ENCODE measurements around the gene NOLC1.

Gene NOLC1

GRCh38 chr10:102122450-102122849 is 29.7 kb upstream of the NOLC1 start:
- no peak for DNase-seq

DNA sequence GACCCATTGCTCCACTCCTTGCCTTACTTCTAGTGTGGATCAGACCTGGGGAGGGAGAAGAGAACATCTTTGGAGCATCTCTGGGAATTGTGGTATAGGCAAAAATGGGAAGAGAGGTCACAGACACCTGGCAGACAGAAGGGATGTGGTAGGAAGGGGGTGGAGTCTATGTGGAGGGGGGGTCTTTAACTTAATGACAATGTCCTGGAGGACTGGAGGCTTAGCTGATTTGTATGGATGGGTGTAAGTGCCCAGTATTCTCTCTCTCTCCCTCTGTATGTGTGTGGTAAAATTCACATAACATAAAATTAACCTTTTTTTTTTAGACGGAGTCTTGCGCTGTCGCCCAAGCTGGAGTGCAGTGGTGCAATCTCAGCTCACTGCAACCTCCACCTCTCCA is 29.0 kb upstream of the NOLC1 start:
- no peak for DNase-seq

GRCh38 chr10:102131286-102132170 is 20.7 kb upstream of the NOLC1 start:
- DNase-seq, result no peak

GRCh38 chr10:102132193-102132562 is 20.0 kb upstream of the NOLC1 start:
- DNase-seq, result no peak

DNA sequence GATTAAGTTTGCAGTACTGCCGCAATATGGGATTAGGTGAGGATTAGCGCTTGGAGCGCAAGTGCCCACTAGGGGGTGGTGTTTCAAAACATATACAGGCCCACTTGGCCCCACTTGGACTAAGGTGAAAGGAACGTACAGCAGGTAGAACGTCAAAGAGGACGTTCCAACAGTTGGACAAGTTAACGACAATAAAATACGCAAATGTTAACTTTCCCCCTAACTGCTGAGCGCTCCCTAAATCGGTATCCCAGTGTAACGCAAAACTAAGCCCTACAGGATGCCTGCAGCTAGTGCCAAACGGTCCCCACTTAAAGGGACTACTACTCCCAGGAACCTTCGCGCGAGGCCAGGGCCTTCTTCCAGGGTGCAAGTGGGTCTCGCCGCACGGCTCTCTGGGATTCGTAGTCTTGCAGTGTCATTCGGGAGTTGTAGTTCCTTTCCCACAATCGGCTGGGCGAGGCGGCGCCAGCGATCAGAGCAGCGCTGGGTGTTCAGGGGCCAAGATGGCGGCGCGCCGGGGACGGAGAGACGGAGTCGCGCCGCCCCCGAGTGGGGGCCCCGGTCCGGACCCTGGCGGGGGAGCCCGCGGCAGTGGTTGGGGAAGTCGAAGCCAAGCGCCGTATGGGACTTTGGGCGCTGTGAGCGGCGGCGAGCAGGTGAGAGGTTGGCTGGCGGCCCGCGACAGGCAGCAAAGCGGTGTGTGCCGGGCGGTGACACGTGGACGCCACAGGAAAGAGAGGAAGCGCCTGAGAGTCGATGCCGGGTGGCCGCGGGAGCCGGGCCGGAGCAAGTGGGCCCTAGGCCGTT is 19.4 kb upstream of the NOLC1 start, which contains the start of gene PPRC1:
TSS of gene PPRC1 (plus strand) at position 478 of the 810 bp plus-strand sequence. CDS start at position 507, 29 bp downstream.
- DNase-seq, result peak; percentile 92 to 98

DNA sequence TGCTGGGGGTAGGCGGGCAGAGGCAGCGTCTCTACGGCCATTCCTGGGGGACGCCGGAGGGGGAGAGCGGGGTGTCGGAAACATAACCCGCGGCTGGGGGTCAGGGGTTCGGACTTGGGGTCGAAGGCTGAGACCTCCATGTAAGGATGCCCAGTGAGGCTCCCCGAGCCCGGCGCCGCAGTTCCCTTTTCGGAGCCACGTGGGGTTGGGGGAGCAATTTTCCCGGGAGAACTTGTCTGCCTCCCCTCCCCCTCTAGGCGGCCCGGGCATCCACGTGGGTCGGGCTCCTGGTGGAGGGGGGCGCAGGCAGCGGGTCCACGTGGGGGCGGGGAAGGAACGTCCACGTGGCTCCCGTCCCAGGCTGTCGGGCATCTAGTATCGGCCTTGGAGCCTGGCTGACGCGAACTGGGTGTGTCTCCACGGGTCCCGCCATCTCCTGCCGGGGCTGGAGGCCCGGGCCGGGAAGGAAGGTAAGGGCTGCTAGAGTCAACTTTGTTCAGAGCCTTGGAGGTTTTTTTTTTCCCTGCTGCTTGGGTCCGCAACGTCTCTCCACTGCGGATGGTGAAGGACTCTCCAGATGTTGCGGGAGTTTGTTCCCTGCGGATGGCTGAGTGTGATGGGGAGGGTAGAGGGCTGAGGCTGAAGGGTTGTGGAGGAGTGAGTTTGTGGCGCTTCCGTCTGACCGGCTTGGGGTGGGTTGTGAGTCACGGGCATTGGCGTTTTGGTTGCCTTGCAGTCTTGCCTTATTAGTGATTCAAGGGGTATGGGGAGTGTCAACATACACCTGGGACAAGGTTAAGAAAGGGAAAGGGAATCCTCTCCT is 18.6 kb upstream of the NOLC1 start:
- DNase-seq, result peak; percentile 70 to 73

DNA sequence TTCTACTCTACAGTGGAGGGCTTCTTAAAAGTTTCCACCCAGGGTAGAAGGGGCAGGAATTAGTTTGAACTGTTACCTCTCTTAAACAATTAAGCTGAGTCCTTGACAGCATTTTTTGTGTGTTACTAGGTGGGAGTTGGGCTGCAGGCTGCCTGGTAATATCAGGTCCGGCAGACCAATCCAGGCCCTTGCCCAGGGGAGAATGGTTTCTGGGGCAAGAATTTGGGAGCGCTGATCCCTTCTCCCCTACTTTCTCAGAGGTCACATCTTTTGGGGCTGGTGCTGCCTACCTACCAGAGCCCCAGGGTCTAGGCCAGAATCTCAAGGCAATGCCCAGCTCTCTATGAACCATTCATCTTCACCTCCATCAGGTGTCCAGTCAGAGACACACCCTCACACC is 17.8 kb upstream of the NOLC1 start:
- no peak for DNase-seq

- no peak for DNase-seq
These were observed 16.1 kb upstream of the NOLC1 start for GRCh38 chr10:102135956-102136526.

DNA sequence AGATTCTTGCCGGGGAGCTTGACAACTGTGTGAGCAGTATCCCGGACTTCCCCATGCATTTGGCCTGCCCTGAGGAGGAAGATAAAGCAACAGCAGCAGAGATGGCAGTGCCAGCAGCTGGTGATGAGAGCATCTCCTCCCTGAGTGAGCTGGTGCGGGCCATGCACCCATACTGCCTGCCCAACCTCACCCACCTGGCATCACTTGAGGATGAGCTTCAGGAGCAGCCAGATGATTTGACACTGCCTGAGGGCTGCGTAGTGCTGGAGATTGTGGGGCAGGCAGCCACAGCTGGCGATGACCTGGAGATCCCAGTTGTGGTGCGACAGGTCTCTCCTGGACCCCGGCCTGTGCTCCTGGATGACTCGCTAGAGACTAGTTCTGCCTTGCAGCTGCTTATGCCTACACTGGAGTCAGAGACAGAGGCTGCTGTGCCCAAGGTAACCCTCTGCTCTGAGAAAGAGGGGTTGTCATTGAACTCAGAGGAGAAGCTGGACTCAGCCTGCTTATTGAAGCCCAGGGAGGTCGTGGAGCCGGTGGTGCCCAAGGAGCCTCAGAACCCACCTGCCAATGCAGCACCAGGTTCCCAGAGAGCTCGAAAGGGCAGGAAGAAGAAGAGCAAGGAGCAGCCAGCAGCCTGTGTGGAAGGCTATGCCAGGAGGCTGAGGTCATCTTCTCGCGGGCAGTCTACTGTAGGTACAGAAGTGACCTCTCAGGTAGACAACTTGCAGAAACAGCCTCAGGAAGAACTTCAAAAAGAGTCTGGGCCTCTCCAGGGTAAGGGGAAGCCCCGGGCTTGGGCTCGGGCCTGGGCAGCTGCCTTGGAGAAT is 12.7 kb upstream of the NOLC1 start:
- DNase-seq, result no peak

DNA sequence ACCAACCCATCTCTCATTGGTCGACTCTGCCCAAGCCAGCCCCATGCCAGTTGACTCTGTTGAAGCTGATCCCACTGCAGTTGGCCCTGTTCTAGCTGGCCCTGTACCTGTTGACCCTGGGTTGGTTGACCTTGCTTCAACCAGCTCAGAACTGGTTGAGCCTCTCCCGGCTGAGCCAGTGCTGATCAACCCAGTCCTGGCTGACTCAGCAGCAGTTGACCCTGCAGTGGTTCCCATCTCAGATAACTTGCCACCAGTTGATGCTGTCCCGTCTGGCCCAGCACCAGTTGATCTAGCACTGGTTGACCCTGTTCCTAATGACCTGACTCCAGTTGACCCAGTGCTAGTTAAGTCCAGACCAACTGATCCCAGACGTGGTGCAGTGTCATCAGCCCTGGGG is 12.0 kb upstream of the NOLC1 start:
- DNase-seq, result no peak

GRCh38 chr10:102140913-102141540 is 11.2 kb upstream of the NOLC1 start:
- DNase-seq, result no peak

DNA sequence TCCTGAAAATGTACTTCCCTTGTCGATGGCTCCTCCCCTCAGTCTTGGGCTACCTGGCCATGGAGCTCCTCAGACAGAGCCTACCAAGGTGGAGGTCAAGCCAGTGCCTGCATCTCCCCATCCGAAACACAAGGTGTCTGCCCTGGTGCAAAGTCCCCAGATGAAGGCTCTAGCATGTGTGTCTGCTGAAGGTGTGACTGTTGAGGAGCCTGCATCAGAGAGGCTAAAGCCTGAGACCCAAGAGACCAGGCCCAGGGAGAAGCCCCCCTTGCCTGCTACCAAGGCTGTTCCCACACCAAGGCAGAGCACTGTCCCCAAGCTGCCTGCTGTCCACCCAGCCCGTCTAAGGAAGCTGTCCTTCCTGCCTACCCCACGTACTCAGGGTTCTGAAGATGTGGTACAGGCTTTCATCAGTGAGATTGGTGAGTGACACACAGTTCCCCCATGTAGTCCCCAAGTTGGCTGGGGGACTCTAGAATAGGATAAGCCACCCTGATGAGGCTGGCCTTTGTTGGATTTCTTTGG is 10.5 kb upstream of the NOLC1 start:
- no peak for DNase-seq

GRCh38 chr10:102146971-102147428 is 5.2 kb upstream of the NOLC1 start:
- no peak for DNase-seq

- no peak for DNase-seq
These were observed 4.6 kb upstream of the NOLC1 start for GRCh38 chr10:102147561-102147960.

GRCh38 chr10:102148275-102148674 is 3.9 kb upstream of the NOLC1 start:
- DNase-seq, result no peak

- DNase-seq, result no peak
These were observed 1.0 kb upstream of the NOLC1 start for GRCh38 chr10:102150970-102151773.

- peak; percentile 56 to 62 for DNase-seq
These were observed 329 bp downstream of the NOLC1 start for GRCh38 chr10:102152545-102152890.

- DNase-seq, result no peak
These were observed 968 bp downstream of the NOLC1 start for GRCh38 chr10:102153093-102153620.

DNA sequence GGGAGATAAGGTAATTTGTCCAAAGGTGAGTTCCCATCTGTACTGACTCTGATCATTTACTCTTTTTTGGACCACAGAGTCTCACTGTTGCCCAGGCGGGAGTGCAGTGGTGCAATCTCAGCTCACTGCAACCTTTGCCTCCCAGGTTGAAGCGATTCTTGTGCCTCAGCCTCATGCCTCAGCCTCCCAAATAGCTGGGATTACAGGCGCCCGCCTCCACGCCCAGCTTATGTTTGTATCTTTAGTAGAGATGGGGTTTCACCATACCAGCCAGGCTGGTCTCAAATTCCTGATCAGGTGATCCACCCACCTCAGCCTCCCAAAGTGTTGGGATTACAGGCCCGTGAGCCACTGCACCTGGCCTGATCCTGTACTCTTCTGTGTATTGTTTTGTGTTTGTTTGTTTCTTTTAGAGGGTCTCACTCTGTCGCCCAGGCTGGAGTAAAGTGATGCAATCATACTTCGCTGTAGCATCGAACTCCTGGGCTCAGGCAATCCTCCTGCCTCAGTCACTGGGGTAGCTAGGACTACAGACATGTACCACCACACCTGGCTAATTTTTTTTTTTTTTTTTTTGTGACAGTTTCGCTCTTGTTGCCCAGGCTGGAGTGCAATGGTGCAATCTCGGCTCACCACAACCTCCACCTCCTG is 2.4 kb downstream of the NOLC1 start:
- DNase-seq, result no peak
